Activated naive CD4-positive, alpha-beta T cell treated with Interleukin-2 at 50 U/mL for 16 hours (primary cell): Measurements from ENCODE around the gene CUL9.

ENCODE experiments used
- DNase-seq: peaks from one replicate; pipeline ENCODE4 v3.0.0-alpha.2; 2020

The CUL9 gene

DNA sequence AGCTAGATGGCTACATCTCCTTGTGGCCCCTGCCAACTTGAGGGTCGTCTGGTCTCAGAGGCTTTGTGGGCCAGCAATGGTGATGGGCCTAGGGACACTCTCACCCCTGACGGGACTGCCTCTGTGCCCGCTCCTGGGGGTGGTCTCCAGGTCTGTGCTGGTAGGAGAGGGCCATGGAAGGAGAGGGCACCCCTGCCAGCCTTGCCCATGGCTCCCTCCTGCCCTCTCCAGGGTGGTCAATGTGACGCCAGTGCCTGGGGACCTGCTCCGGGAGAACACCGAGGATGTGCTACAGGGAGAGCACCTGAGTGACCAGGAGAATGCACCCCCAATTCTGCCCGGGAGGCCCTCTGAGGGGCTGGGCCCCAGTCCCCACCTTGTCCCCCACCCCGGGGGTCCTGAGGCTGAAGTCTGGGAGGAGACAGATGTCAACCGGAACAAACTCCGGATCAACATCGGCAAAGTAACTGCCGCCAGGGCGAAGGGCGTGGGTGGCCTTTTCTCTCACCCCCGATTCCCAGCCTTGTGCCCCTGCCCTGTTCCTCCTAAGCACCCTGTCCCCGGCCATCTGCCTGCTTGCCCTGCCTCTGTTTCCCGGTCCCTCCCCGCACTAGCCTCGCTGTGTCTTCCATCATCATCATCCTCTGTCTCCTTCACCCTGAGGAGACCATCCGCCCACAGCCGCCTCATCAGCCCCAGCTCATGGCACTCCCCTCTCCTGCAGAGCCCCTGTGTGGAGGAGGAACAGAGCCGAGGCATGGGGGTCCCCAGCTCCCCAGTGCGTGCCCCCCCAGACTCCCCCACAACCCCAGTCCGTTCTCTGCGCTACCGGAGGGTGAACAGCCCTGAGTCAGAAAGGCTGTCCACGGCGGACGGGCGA is 77.1 kb downstream of the CUL9 start:
- no peak for DNase-seq

DNA sequence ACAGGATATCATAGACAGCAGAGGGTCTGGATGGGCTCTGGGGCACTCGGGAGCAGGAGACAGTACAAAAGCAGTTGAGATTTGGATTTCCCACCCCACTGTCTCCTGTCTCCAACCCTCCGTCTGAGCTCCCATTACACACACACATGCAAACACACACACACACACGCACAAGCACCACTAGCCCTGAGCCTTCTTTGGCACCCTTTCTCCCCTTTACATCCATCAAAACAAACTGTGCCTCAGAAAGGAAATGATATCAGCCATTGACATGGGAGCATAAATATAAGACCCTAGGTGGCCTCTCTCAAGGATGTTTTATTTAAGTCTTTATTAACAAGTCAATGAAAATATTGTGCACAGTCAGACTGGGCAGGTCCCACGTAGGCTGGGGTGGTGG is 78.8 kb downstream of the CUL9 start:
- no peak for DNase-seq

DNA sequence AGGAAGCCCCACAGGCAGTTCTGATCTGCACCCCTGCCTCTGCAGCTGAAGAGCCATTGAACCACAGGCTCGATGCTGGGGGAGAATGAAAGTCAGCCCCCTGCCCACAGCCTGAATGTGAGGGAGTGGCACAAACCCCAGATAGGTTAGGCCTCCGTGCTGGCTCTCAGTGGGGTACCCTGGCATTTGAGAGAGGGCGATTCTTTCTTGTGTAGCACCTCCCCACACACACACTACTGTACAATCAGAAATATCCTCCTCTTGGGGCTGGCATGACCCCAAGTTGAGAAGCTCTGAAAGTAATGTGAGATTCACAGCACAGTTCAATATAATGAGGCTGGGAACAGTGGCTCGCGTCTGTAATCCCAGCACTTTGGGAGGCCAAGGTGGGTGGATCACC is 79.2 kb downstream of the CUL9 start:
- no peak for DNase-seq

DNA sequence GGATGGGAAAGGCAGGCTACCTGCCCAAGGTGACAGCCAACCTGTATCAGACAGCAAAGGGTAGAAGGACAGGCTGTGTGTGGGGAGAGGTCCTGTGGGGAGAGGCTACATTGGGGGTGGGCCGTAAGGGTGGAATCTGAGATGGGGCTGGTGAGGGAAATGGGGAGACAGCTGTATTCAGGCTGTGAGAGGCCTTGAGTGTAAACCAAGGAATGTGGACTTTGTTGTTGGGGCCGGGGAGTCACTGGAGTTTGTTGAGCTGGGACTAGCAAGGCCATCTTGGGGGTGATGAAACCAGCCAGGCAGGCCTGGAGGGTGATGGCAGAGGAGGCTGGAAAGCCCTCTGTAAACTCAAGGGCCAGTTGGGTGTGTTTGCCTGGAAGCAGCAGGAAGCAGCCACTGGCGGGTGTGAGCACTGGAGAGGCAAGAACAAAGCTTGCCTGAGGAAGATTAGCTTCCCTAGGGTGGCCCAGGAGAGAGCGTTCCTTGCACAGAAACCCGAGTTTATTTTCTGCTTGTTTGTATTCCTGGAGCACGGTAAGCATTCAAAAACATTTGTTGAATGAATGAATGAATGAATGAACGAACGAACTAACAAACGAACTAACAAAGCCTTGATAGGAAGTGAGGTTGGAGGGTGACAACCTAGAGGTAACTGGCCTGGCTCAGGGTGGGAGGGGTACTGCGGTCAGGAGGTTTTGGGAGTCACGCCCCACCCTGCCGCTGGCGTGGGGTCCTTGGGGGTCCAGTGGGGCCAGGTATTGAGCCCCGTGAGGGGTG is 80.2 kb downstream of the CUL9 start:
- no peak for DNase-seq

DNA sequence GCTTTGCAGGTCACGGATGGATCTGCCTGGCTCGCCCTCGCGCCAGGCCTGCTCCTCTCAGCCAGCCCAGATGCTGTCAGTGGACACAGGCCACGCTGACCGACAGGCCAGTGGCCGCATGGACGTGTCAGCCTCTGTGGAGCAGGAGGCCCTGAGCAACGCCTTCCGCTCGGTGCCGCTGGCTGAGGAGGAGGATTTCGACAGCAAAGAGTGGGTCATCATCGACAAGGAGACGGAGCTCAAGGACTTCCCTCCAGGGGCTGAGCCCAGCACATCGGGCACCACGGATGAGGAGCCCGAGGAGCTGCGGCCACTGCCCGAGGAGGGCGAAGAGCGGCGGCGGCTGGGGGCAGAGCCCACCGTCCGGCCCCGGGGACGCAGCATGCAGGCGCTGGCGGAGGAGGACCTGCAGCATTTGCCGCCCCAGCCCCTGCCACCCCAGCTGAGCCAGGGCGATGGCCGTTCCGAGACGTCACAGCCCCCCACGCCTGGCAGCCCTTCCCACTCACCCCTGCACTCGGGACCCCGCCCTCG is 80.9 kb downstream of the CUL9 start:
- DNase-seq: no peak

DNA sequence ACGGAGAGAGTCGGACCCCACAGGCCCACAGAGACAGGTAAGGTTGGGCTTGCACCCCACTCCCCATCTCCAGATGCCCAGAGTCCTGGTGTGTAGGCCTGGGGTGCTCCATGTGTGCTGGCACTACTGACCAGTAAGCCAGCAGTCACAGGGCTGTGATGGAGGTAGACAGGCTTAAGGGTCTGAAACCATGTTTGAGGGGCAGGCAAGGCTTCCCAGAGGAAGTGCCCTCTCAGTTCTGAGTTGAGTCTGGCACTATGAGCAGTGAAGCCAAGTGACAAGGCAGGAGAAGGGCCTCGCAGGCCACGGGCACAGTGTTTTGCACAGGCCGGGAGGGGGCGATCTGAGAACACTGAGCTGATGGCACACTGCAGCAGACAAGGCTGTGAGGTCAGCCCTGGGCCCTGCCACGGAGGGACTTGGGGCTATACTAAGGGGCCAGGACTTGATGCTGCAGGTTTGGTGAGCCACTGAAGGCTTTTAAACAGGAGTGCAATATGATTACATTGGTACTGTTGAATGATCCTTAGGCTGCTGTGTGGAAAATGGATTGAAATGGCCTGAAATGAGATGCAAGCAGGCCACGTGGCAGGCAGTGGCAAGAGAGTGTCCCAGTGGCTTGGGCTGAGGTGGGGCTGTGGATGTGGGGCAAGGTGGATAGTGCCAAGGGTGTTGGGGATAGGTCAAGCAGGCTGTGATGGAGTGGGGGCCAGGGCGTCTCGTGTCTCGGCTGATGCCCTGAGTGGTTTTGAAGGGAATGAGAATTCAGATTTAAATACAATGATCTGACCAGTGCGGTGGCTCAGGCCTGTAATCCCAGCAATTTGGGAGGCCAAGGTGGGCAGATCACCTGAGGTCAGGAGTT is 81.5 kb downstream of the CUL9 start:
- DNase-seq: peak; percentile 78

DNA sequence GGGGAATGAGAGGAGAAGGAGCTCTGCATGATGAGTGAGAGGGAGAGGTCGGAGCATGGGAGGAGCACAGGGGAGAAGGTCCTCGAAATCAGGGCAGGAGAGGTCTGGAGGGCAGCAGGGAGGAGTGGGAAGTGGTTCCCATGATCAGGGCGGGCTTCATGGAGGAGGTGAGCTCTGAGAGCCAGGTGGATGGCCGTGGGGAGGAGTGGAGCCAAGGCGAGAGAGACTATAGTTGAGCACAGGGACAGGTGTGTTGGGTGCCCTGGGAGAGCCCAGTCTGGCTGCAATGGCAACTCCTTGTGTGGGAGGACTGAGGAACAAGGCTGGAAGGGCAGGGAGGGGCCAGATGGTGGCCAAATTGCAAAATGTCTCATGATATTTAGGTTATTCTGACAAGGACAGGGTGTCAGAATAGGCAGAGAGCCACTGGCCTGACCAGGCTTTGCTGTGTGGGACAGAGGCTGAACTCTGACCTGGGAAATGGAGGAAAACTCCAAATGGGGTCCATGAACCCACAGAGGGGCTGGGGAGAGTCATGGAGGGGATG is 82.7 kb downstream of the CUL9 start:
- DNase-seq: no peak

DNA sequence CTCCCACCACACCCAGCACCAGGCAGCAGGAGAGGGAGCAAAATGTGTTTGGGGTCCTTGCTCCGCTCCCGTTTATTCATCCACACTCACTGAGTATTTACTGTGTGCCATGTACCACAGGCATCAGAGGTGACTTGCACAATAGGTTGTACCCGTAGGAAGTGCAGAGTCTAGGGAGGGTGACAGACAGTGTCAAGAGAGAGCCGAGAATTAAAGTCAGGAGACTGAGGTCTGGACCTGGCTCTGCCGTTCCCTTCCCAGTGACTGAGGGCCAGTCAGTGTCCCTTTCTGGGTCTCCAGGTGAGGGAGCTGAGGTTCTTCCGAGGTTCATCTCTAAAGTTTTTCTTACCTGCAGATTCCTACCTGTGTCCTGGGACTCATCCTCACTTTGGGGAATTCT is 83.6 kb downstream of the CUL9 start:
- DNase-seq: no peak

DNA sequence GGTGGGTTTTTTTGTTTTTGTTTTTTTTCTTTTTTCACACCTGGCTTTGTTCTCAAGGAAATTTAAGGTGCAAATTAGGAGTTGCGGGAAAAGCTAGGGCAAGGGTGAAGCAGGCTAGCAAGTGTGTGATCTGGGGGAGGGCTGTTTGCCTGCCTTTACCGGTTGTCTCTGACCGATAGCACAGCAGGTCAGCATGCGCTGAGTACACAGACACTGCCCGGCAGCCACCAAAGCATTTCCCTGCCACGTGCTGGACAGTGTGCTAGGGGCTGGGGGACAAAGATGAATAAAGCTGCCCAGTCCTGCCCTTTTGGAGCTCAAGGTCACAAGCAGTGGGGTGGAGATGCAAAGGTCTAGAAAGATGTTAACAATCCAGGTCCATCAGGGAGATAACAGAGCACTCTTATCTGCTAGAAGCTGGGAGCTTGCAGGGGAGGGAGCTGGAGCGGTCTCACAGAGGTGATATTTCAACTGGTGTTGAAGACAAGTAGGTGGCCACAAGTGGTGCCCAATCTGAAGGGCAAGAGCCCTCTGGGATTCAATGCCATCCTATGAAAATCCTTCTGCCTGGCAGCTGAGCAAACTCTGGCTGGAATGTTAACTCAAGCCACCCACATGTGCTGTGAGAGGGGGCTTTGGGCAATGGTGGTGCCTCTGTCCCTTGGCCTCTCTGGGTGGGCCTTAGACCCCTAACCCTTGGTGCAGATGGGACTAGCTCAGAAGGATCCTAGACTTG is 85.8 kb downstream of the CUL9 start:
- DNase-seq: no peak

DNA sequence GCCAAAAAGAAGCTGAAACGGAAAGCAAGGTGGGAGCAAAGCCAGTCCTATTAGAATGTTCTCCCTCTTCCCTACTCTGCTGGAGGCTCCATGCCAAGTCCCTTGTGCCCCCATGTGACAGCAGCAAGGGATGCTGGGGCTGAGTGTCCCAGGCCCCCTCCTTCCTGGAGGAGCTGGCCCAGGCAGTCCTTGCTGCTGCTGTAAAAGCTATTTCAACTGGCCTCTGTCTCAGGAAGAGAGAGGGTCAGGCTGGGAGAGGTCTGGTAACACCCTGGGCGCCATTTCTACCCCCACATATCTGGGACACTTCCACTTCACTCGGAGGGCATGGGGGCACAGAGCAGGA is 86.3 kb downstream of the CUL9 start:
- DNase-seq: no peak

DNA sequence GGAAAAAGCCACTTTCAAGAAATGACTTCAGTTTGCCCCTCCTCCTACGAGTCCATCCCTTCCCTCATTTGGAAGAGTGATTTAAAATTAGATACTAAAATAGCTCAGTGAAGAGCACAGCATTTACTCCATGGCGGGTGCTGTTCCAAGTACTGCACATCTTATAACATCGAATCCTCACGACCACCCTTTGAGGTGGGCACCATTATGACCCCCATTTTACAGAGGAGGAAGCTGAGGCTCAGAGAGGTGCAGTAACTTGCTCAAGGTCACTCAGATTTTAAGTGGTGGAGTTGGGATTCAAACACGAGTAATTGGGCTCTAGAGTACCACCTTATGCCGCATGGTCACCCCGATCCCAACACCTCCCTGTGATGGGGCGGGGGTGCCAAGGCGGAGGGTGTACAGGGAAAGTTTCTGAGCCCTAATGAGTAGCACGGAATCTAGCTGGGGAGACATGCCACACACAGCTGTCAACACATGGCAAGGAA is 86.8 kb downstream of the CUL9 start:
- no peak for DNase-seq

DNA sequence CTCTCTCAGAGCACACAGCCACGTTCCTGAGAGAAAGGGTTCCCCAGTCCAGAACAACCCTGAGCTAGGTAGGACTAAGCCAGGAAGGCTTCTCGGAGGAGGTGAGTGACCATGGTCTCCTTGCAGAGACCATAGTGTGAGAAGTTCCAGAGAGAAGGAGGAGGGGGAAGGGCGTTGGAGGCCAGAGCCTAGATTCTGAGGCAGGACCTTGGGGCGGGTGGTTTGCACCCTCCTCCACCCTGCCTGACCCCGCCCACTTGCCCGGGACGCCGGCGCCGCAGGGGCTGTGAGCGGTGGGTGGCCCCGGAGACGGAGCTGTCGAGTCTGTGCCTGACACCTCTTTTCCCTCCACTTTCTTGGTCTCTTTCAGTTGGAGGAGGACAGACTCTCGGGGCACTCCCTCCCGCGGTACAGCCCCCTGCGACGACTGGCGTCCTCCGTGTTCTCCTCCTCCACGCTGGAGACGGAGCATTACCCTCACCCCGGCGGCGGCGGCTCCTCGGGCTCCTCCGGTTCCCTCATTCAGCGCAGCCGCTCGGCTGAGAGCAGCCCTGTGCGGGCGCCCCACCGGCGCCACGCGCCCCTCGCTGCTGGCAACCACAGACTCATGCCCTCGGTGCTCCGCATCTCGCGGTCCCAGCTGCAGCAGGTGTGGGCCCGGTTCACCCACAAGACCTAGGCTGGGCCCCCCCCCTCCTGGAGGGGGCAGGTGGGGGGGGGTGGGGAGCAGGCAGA is 87.4 kb downstream of the CUL9 start:
- peak; percentile 55 for DNase-seq

DNA sequence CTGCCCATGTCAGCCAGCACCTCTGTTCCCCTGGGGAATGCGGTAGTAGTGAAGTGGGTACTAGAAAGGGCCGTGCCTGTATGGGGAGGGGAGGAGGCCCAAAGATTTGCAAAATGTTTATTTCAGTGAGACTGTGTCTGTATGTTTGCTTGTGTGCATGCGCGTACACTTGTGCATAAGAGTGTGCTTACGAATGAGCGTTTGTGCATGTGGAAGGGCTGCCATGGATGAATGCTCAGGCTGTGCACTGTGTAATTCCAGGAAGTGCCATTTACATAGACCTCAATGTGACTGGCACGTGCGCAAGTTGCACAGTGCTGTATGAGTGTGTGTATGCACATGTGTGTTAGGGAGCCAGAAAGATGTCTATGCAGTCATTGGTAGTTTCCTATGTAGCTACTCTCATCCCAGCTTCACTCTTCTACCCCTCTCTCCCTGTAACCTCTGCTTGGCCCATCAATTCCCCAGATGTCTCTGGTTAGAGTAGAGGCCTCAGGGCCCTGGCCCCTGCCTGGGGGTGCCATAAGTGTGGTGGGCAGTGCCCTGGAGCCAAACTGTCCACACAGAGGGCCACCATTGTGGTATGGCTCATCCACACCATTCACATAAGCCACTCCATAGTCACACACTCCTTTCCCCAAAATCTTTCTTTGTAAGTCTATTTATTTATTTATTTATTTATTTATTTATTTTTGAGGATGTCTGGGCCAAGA is 89.3 kb downstream of the CUL9 start:
- DNase-seq: no peak

DNA sequence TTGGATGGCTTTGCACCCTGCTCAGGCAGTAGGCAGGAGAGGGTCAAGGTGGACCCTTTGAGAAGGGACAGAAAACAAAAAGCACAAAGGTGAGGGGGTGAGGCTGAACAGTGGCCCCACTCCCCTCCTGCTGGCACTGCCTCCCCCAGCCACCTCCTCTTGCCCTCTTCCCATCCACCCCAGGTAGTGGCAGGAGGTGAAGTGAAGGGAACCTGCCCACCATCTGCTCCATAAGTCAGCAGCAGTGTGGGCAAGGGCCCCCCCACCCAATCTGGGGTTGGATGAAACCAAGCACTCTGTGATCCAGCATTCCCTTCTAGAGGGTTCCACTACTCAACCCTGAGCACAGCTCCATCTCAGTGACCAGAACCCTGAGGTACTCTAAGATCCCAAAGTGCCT is 89.9 kb downstream of the CUL9 start:
- no peak for DNase-seq

DNA sequence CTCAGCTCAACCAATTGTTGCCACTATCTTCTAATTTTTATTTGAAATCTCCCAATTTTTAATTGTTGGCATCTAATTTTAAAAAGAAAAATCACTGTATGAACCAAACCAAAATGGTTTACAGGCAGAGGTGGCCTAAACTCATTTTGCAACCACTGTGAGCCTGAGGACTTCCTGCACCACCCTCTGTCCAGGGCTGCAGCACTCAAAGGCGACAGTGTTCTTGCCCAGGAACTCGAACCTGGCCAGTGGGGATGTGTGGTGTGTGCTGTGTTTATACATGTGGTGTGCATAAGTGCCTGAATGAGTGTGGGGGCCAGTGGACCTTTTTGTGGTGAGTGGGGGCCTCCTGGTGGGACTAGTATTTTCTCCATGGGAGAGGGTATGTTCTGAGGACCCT is 91.7 kb downstream of the CUL9 start:
- DNase-seq: no peak
